Body of pancreas (tissue), 4 donors: ENCODE measurements around the gene KDM1B. TPM values are rescaled to one million over a fixed set of nuclear protein-coding genes. Genes with fewer than 3 reads are reported as not detected.
"Not testable (repeated sequence)": the region's sequence is repeated elsewhere in the genome, so short reads cannot be mapped to it uniquely, and the experiment has no call there.

Experiments
- ATAC-seq: fragments of 150-250 bp; one replicate; pipeline ENCODE4 v1.9.1; 2016
- DNase-seq, 4 donors: peaks; one replicate each; pipeline ENCODE4 v3.0.0-alpha.2; 2019
- H3K27ac ChIP-seq, 4 donors: fragments of 200-600 bp; sonication (generic); 1 replicate in 3 of 4; 2 replicates in 1 of 4; pipeline versions ENCODE4 v1.5.1 to v1.6.1; 2016 to 2019; ENCODE audit warnings: mild to moderate bottlenecking in 1 of 4, mixed read lengths in 1 of 4, moderate library complexity in 1 of 4
- H3K27me3 ChIP-seq, 2 donors: fragments of 200-600 bp; sonication (generic); one replicate each; pipeline ENCODE4 v1.6.0; 2016; ENCODE audit warnings: mild to moderate bottlenecking in 1 of 2
- H3K36me3 ChIP-seq, 2 donors: fragments of 200-600 bp; sonication (generic); replicated peaks in 1 of 2; 2 replicates each; pipeline ENCODE4 v1.5.1; 2016; ENCODE audit warnings: low read depth in 2 of 2; ENCODE audit not compliant: insufficient read depth in 1 of 2
- H3K4me1 ChIP-seq: fragments of 200-600 bp; sonication (generic); one replicate; pipeline ENCODE4 v1.6.0; 2016
- H3K4me3 ChIP-seq, 2 donors: fragments of 200-600 bp; sonication (generic); 1 replicate in 1 of 2; 2 replicates in 1 of 2; pipeline ENCODE4 v1.5.1; 2016 to 2019
- H3K9me3 ChIP-seq, 3 donors: fragments of 200-600 bp; sonication (generic); 1 replicate in 2 of 3; 2 replicates in 1 of 3; pipeline ENCODE4 v1.5.1; 2016
- CTCF ChIP-seq, 7 experiments: fragments of 450-650 bp in 4 of 7; fragments of 200-600 bp in 3 of 7; sonication (generic) in 3 of 7; IDR thresholded peaks; one replicate each; pipeline ENCODE4 v1.5.1; 2016 to 2019; ENCODE audit warnings: antibody characterized with exemption in 7 of 7
- POLR2A ChIP-seq, 3 donors: fragments of 450-650 bp; IDR thresholded peaks; one replicate each; pipeline ENCODE4 v1.6.1; 2016; ENCODE audit warnings: antibody characterized with exemption in 3 of 3, mild to moderate bottlenecking in 2 of 3
- WGBS, 2 donors: methylation state at CpG; one replicate each; pipeline ENCODE4 v1.1.5; 2017; 5-methylcytosine and 5-hydroxymethylcytosine counted together
- intact Hi-C: fragments of 100-400 bp; cut with DNase I; formaldehyde crosslinking; loops from one replicate; pipeline ENCODE4 v1.15.1; 2023
- total RNA-seq, 2 donors: library from RNA; depleted of rRNA; stranded (reverse); fragments of >200 nt; gene quantifications; one replicate each; pipeline ENCODE4 v1.1.0, GENCODE V29; 2016

The KDM1B gene
- total RNA-seq, 2 donors from 2014 or later, result 4.6 to 12.7 TPM

GRCh38 chr6:18162401-18162800 is 7.2 kb downstream of the KDM1B start:
- DNase-seq (no peak), ATAC-seq (no peak)
- Histone ChIP-seq H3K27ac (no peak overlapping the region), H3K9me3 (no peaks in the 10 kb centered on the region), H3K27me3 (no peaks in the 10 kb centered on the region), H3K36me3 (peaks cover under 1 to 20% of the 10 kb centered on the region in 2 donors), H3K4me3 (no peak overlapping the region), H3K4me1 (no peaks in the 10 kb centered on the region)
- WGBS, 2 donors, result 79% methylated on average over 2 of the region's 2 CpGs
- intact Hi-C loops, result no loop called here
- TF ChIP-seq POLR2A (IDR thresholded peaks at IDR 0.05), result no peak
- TF ChIP-seq CTCF (IDR thresholded peaks at IDR 0.05), result no peak

- intact Hi-C loops, result no loop called here
- Histone ChIP-seq H3K27me3 (no peaks in the 10 kb centered on the region), H3K27ac (no peak overlapping the region), H3K4me1 (no peaks in the 10 kb centered on the region), H3K36me3 (peaks cover 10 to 29% of the 10 kb centered on the region in 2 donors), H3K9me3 (no peaks in the 10 kb centered on the region), H3K4me3 (no peak overlapping the region)
- 87 to 91% methylated on average over 4 of the region's 4 CpGs for WGBS, 2 donors
- no peak for TF ChIP-seq CTCF (IDR thresholded peaks at IDR 0.05)
- no peak for TF ChIP-seq POLR2A (IDR thresholded peaks at IDR 0.05)
- ATAC-seq (no peak), DNase-seq (no peak)
These were observed 10.5 kb downstream of the KDM1B start for GRCh38 chr6:18165751-18166150.

GRCh38 chr6:18166312-18167036 is 11.3 kb downstream of the KDM1B start:
- Histone ChIP-seq H3K9me3 (no peaks in the 10 kb centered on the region), H3K4me3 (no peak overlapping the region), H3K36me3 (peaks cover 10 to 26% of the 10 kb centered on the region in 2 donors), H3K4me1 (no peaks in the 10 kb centered on the region), H3K27me3 (no peaks in the 10 kb centered on the region), H3K27ac (no peak overlapping the region)
- WGBS, 2 donors, result 91 to 93% methylated on average over 2 of the region's 2 CpGs
- no peak for ATAC-seq
- TF ChIP-seq CTCF (IDR thresholded peaks at IDR 0.05), result no peak
- no peak for TF ChIP-seq POLR2A (IDR thresholded peaks at IDR 0.05)
- intact Hi-C loops, result no loop called here
- no peak for DNase-seq

GRCh38 chr6:18168264-18168663 is 13.0 kb downstream of the KDM1B start:
- H3K36me3 ChIP-seq, result peaks cover 10 to 23% of the 10 kb centered on the region in 2 donors
- TF ChIP-seq CTCF (IDR thresholded peaks at IDR 0.05), result no peak
- TF ChIP-seq POLR2A (IDR thresholded peaks at IDR 0.05), result no peak
- H3K9me3 ChIP-seq, result no peaks in the 10 kb centered on the region
- H3K27ac ChIP-seq, result no peak overlapping the region
- H3K27me3 ChIP-seq, result no peaks in the 10 kb centered on the region
- ATAC-seq (no peak), DNase-seq (no peak)
- intact Hi-C loops, result no loop called here
- no peak overlapping the region for H3K4me3 ChIP-seq
- no peaks in the 10 kb centered on the region for H3K4me1 ChIP-seq
- whole genome bisulfite sequencing, 2 donors, result 97% methylated on average over 3 of the region's 3 CpGs

- 74 to 80% methylated on average over 7 of the region's 7 CpGs for WGBS, 2 donors
- H3K4me1 ChIP-seq, result no peaks in the 10 kb centered on the region
- intact Hi-C loops, result no loop called here
- H3K4me3 ChIP-seq, result no peak overlapping the region
- ATAC-seq (no peak), DNase-seq (no peak)
- H3K27ac ChIP-seq, result peak overlapping the region in 1 of 4 donors; percentile 44
- H3K9me3 ChIP-seq, result no peaks in the 10 kb centered on the region
- H3K36me3 ChIP-seq, result peaks cover 10 to 15% of the 10 kb centered on the region in 2 donors
- H3K27me3 ChIP-seq, result no peaks in the 10 kb centered on the region
- TF ChIP-seq POLR2A (IDR thresholded peaks at IDR 0.05), result no peak
- TF ChIP-seq CTCF (IDR thresholded peaks at IDR 0.05), result no peak
These were observed 16.6 kb downstream of the KDM1B start for GRCh38 chr6:18171871-18172270.

- H3K27me3 ChIP-seq, intact Hi-C loops, H3K36me3 ChIP-seq, H3K4me3 ChIP-seq, H3K27ac ChIP-seq, ATAC-seq, DNase-seq, H3K9me3 ChIP-seq, H3K4me1 ChIP-seq: not testable (repeated sequence)
- 65 to 67% methylated on average over 4 of the region's 4 CpGs for WGBS, 2 donors
These were observed 21.0 kb downstream of the KDM1B start for GRCh38 chr6:18176198-18176597.
